ENCODE data around the gene CACNA2D2. TPM values are rescaled to one million over a fixed set of nuclear protein-coding genes. Genes with fewer than 3 reads are reported as not detected.

CACNA2D2 gene
- total RNA-seq, 1 donor from 2014 or later: not detected

DNA sequence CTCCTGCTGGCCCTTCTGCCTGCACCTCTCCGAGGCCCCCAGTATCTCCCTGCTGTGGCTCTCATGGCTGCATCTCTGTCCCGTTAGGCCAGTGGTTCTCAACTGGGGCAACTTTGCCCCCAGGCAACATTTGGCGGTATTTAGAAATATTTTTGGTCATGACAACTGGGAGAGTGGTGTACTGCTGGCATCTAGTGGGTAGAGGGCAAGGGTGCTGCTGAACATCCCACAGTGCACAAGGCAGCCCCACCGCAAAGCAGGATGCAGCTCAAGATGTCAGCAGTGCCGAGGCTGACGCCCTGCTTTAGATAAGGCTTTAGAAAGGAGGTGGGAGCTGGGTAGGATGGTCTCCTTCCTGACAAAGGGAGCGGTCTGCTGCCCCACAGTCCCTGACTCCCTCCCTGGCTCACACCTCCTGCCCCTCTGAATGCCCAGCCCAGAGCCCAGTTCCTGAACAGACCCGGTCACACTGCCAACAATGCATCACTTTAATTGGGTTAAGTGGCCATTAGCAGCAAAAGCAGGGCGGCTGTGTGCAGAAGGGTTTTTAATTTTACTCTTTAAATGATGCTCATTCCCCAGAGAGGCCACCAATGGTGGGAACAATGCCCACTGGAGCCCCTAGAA, 75.3 kb downstream of the CACNA2D2 start:
- no peak for DNase-seq (ENCODE audit: low read depth, low spot score)

DNA sequence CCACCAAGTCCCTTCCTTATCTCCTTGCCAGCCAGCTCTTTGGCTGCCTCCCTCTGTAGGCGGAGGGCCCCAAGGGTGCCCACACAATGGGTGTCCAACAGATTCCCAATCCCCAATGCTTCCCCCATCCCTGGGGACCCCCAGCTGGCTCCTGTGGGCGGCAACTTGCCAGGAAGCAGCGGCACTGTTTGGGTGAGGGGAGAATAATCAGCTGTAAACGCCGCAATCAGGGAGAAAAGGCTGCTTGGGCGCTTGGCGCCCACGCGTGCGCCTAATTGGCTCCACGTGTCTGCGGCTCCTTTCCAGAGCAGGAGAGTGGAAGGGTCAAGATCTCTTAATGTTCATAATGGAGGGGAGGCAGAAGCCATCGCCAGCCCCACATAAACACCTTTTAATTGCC, 76.2 kb downstream of the CACNA2D2 start:
- no peak for DNase-seq (ENCODE audit: low read depth, low spot score)

DNA sequence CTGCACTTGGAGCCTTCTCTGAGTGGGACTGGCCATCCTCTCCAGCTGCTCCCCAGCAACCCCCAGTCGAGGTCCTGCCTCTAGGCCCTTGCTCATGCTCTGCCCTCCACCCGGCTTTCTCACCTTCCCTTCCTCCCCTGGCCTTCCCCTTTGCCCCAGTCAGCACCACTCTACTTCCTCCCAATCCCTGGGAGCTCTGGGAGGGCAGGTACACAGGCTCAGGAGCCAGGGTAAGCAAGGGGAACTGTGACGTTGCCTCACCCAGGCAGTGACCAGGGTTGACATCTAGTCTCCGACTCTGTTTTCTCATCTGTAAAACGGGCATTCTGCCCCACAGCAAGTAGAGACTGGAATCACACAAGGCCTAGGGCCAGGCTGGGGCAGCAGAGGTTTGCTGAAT, 77.5 kb downstream of the CACNA2D2 start:
- DNase-seq (ENCODE audit: low read depth, low spot score): no peak

DNA sequence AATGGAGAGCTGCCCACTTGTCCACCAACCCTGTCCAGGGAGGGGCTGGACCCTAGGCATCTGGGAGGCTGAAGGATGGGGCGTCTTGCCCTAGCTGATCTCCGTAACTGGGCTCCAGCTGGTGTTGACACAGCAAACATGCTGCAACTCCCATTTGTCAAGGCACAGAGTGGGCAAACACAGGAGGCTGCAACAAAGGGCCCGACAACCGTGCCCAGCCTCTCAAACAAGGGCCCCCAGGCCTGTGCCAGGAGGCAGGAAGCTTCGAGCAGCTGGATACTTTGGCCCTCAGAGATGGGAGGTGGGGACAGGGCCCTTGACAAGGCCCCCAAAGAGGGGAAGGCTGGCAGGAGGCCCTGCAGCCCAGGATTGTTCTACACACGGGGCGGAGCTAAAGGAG, 79.9 kb downstream of the CACNA2D2 start:
- no peak for DNase-seq (ENCODE audit: low read depth, low spot score)

DNA sequence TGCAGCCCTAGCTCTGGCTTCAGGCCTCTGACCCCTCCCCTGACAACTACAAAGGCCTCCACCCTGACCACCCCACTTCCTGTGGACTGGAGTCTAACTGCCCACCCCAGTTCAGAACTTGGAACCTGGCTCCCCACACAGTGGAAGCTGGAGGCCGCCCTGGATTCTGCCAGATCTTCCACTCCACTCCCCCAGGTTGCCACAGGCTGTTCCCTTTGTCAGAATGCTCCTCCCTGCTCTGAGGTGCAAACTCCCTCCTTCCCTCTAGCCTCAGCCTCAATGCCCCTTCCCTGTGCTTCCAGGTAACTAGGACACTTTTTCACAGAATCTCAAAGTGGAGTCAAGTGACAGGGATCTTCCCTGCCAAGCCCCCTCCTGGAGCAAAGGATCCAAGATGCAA, 81.3 kb downstream of the CACNA2D2 start:
- no peak for DNase-seq (ENCODE audit: low read depth, low spot score)

DNA sequence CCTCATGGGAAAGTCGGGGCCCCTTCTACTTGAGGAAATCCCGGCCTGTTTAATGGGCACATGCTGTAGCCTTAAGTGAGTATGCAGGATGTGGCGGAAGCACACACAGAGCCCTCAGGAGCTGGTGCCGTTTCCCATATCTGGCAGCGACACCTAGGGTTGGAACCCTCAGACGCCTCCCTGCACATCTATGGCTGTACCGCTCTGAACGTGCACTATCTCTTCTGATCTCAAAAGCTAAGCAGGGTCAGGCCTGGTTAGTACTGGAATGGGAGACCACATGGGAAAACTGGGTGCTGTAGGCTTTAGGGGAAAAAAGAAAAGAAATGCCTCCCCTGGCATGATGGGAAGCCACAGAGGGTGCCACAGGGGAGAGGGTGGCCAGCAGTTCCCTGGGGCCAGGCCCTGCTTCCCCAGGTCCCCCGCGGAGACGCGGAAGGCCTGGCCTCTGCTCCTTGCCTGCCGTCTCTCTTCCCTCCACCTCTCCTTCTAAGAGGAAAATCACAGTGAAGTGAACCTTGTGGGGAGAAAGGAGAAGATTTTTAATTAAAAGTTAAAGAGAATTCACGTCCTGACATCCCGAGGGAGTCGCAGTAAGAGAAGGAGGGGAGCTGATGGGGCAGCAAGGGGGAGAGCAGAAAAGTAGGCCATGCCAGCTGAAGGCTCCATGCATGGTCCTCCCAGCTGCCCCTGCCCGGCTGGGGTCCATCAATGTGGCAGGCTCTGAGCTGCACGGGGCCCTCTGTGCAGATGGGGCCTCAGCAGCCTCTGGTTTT, 83.7 kb downstream of the CACNA2D2 start:
- DNase-seq (ENCODE audit: low read depth, low spot score): no peak

DNA sequence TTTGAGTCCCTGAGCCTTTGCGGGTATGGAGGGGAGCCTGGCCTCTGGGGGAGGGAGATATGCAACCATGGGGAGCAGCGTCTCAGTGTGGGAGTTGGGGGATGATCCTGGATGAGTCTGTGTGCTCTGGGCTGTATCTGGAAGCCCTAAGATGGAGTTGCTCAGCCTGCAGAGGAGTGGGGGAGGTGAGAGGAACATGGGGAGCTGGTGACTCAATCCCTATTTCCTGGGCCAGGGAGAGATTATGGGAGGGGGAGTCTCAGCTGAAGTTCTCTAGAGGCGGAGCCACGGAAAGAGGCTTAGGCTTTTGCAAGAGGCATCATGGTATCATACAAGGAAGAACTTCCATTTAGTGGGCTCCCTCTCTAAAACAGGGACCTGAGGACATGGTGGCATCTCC, 84.6 kb downstream of the CACNA2D2 start:
- DNase-seq (ENCODE audit: low read depth, low spot score): no peak

DNA sequence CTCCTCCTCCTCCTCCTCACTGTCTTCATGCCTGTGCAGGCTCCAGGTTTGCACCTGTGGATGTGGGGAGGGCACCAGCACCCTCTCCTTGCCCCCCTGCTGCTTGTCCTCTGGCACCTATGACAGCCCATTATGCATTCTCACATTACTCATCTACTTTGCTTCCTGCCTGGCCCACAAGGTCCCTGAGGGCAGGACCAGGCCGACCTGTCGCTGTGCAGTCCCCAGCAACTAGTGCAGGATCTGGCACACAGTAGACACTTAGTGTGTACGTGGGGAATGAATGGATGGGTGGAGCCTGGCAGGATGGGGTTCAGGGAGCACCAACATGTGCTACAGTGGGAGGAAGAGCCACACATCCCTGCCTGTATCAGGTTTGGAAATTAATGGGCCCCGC, 85.8 kb downstream of the CACNA2D2 start:
- DNase-seq (ENCODE audit: low read depth, low spot score): no peak

DNA sequence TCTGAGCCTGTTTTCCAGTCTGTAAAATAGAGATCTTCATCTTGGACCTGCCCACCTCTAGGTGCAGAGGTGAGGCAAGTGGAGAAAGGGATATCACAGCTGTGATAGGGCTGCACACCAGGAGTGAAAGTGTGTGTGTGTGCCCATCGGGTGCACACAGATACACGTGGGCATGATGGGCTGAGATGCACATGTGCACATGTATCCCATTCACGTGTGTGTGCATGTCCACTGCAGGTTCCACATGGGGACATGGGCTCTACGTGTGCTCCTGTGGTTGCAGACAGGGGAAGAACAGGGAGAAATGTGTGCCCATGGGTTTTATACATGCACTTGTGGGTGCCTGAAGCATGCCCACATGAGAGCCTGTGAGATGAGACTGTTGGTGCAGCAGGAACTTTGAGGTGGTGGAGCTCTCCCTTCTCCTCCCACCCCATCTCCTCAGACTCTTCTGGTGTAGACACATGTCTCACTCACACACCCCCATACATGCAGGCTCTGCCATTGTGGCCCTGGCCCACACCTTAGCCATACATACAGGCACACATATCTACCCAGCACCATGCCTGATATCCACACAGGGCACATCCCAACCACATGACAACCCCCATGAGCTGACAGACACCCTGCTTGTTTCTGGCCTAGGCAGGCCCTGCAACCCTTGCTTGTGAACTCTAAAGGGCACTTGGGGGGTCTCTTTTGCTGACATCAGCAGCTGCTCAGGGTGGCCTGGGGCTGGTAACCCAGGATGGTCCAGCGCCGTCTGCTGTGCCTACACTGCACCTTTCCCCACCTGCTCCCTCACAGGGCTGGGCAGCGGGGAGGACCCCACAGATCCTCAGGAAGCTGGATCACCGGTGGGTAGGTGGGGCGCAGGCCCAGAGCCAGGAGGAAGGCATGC, 86.4 kb downstream of the CACNA2D2 start:
- DNase-seq (ENCODE audit: low read depth, low spot score): no peak

DNA sequence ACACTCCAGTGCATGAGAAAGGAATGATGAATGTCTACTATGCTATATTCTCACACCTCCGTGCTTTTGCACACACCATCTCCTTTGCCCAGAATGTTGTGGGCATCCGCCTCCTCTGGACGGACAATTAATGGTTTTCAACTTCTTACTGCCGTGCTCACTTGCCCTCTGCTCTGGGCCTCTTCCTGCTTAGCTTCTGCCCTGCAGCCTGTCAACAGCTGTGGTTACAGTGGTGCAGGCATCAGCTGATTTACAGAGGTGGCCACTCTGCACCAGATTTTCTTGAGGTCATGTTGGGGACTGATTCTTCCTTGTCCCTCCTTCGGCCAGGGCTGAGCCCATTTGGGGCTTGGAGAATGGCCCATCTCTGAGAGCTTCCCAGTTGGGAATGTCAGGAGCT, 87.6 kb downstream of the CACNA2D2 start:
- DNase-seq (ENCODE audit: low read depth, low spot score): no peak

DNA sequence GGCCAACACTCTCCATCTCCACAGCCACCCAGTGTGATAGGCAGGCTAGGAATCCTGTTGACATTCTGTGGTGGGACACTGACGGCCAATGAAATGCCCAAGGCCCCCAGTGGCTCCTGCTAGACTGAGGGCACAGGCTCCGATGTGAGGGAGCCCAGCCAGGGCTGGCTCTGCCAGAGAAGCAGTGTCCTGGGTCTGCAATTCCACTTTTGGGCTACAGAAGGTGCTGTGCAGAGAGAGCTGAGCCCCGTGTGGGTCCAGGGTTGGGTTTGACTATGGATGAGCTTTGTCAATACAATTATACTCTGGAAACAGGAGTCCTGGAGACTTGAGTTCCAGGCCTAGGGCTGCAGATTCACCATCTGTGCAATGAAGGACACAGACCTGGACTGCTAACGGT, 88.4 kb downstream of the CACNA2D2 start:
- DNase-seq (ENCODE audit: low read depth, low spot score): no peak

DNA sequence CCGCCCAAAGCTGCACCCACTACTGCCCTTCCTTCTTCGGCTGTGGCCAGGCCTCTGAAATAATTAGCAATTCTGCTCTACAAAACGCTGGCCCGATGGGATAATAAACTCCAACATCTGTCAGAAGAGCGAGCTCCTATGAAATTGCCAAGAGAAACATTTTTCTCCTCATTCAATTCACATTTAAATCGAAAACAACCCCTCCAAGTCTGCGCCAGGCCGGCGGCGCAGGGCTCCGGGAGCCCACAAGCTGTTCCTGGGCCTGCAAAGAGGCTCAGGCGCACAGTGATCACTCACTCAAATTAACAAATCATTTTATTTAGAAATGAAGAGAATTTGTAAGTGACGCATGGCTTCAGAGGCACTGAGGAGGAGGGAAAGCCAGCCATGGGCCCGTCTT, 88.8 kb downstream of the CACNA2D2 start:
- DNase-seq (ENCODE audit: low read depth, low spot score): no peak

DNA sequence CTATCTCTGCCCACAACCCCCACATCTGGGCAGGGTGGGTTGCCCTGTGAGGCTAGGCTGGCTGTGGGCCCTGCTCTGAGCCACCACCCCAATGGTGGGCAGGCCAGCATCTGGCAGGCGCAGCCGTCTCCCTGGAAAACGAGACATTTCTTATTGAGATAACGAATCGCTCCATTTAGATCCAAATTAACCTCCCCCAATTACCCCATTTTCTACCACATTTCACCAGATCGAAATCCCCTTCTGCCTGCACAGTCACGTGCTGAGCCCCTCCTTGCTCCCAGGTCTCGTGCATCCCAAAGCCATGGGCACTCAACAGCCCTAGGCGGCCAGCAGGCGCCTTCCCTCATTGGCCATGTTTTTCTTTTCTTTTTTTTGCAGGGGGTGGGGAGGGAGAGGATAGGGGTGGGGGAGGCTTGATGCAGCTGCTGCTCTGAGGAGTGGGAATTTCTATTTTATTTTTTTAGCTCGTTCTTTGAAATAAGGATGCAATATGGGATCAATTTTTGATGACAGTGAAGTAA, 91.1 kb downstream of the CACNA2D2 start:
- DNase-seq (ENCODE audit: low read depth, low spot score): no peak

DNA sequence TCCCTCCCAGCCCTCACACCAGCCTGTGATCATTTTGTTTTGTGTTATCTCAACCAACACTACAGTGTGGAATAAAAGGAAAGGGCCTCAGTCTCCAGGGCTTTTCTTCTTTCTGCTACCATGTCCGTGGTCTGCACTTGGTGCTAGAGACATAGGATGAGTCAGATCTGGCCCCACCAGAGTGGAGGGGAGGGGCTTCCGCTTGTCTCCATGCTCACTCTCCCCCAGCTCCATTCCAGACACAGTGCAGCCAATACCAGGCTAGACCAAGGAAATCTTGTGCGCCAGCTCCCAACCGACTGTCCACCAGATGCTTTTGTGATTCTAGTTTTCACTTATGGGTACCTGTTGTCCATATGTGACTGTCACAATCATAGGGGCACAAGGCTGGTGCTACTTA, 92.2 kb downstream of the CACNA2D2 start:
- no peak for DNase-seq (ENCODE audit: low read depth, low spot score)

DNA sequence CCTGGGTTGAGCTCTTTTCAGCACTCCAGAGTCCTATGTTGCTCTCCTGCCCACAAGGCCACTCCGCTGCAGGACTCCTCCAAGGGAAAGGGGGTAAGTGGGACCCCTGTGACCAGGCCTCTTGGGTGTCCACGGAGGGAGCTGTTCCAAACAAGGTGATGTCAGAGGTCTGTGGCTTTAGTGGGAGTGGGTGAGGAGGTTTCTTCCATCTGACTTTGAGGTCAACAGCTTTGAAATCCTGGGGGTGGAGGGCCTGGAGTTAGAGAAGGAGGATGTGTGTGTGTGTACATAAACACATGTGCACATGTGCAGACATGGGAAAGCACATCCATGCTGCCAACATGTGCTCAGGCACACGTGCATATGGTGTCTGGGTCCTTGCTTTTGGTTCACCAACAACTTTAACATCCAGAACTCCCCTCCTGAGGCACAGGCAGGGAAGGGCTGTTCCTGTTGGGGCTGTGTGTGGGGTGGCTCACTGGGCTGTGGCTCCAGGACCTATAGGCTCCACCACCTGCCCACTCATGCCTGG, 92.8 kb downstream of the CACNA2D2 start:
- no peak for DNase-seq (ENCODE audit: low read depth, low spot score)

DNA sequence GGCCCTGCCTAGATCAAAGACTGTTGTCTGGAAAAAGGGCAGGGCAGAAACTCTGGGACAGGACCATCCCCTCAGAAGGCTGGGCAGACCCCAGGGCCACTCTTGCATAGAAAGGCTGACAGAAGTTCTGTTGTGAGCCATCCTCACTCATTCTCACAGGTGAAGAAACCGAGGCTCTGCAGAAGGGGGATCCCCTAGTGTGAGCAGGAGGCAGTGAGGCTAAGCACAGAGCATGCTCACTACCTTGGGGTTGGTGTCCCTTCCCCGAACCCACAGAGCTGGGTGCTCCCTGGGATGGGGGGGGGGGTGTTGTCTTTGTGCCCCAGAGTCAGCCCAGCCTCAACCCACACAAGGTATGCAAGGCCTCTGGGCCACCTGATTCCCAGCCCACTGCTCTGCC, 93.2 kb downstream of the CACNA2D2 start:
- DNase-seq (ENCODE audit: low read depth, low spot score): no peak

DNA sequence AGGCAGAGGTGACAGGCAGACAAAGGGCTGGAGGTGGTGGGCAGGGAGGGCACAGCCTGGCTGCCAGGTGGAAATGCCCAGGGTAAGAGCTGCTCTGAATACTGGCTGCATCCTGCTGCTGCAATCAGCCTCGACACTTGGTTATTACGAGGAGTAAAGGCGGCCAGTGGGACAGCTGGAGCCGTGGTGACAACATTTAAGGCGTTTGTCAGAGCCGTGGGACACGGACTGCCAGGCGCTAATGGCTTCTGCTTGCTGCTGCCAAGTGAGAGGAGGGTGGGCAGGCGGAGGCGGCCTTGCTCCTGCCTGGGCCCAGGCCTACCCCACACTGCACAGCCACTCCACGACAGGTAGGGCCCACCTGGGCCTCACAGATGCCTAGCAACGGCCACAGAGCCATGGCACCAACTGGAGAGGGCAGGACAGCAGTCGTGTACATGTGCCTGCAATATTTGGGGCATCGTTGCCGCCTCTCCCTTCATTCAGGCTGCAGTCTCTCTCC, 94.9 kb downstream of the CACNA2D2 start:
- no peak for DNase-seq (ENCODE audit: low read depth, low spot score)

DNA sequence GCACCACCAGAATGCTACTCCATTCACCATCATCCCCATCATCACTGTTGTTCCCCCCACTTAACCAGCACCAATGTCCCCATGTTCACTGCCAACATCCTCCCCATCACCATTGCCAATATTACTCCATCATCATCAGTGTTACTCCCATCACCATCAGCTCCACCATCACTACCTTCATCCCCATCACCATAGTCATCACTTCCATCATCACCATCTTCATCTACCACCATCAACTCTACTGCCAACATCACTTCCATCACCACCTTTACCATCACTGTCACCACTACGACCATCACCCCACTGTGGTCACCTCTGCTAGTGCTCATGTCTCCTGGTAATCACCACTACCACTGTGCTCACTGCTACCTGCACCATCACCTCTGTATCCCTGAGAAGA, 96.9 kb downstream of the CACNA2D2 start:
- DNase-seq (ENCODE audit: low read depth, low spot score): no peak

DNA sequence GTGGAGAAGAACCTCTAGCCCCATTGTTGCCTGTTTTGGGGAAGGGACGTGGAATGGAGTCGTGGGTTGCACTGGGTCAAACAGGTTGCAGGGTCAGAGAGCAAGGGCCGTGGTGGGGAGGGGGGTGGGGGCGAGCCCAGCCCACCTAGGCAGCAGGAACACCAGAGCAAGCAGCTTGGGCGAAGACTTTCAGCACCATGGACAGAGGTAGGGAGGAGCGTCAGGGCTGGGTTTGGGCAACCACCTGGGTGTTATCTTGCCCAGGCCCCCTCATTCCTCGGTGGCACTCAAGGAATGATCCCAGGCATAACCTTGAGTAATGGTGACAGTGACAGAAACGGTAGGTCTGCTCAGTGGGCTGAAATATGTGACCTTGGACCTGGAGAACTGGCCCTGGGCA, 98.2 kb downstream of the CACNA2D2 start:
- DNase-seq (ENCODE audit: low read depth, low spot score): no peak

DNA sequence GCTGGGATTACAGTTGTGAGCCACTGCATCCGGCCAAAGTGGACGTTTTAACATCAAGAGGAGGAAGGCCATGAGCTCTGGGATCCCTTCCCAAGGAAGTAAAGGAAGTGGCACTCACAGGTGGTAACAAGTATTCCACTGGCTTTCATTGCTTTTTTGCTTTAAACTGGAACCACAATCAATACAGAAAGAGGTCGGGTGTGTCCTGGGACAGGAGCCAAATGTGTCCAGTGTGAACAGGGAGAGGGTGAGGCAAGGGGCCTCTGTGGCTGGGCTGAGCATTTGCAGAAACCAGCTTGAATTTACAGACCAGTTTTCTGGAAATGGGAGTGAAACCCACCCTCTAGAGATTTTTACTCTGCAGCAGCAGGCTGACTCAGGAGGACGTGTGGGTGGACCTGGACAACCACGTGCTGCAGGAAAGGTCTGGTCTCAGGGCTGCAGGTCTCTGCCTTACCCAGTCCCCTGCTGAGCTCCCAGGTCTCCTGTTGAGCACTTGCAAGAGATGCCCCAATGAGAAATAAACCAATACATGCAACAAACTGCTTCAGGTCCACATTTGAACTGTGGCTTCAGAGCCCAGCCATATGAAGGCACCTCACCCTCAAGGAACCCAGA, 101.3 kb downstream of the CACNA2D2 start:
- DNase-seq (ENCODE audit: low read depth, low spot score): no peak

DNA sequence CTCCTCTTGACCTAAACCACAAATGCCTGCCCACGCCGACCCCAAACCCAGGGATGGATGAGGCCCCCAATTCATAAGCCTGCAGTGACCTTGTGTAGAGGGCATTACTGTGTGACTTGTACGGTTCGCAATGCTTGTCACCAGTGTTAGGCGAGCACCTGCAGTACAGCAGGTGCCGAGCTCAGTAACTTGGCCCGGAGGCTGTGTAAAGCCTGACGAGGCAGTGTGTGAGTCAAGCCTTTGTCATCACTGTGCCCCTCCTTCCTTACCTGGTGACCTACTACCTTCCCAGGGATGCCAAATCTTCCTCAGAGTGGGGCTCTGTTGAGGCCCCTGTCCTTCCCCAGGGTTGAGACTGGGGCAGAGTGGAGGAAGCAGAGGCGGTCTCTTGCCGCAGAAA, 106.9 kb downstream of the CACNA2D2 start:
- no peak for DNase-seq (ENCODE audit: low read depth, low spot score)

Measured in pulmonary artery endothelial cell (primary cell).